Right lobe of liver (tissue), 6 donors: Measurements from ENCODE around the gene MRPS15. TPM values are rescaled to one million over a fixed set of nuclear protein-coding genes. Genes with fewer than 3 reads are reported as not detected.

Experiments
- ATAC-seq, 4 donors: fragments of 200-7000 bp; cut with Tn5 transposase; one replicate each; pipeline ENCODE4 v1.9.1; 2020; ENCODE audit warnings: mild to moderate bottlenecking in 4 of 4, moderate library complexity in 4 of 4
- DNase-seq, 3 donors: peaks; one replicate each; pipeline ENCODE4 v3.0.0-alpha.2; 2020
- H3K27ac ChIP-seq, 3 donors: fragments of 200-600 bp; one replicate each; pipeline ENCODE4 v1.8.0; 2022
- H3K27me3 ChIP-seq, 2 donors: fragments of 200-600 bp; one replicate each; pipeline ENCODE4 v1.8.0; 2022
- H3K36me3 ChIP-seq, 4 donors: fragments of 200-600 bp; sonication (generic) in 1 of 4; one replicate each; pipeline versions ENCODE4 v1.5.1 to v1.8.0; 2017 to 2022; ENCODE audit warnings: control low read depth in 1 of 4
- H3K4me1 ChIP-seq, 4 donors: fragments of 200-600 bp; sonication (generic) in 1 of 4; one replicate each; pipeline versions ENCODE4 v1.5.1 to v1.8.0; 2017 to 2022; ENCODE audit warnings: control low read depth in 1 of 4
- H3K4me3 ChIP-seq, 3 donors: fragments of 200-600 bp; one replicate each; pipeline ENCODE4 v1.8.0; 2022
- H3K9me3 ChIP-seq, 4 donors: fragments of 200-600 bp; sonication (generic) in 1 of 4; one replicate each; pipeline versions ENCODE4 v1.5.1 to v1.8.0; 2017 to 2022; ENCODE audit warnings: control low read depth in 1 of 4
- CTCF ChIP-seq, 4 donors: fragments of 200-600 bp in 3 of 4; fragments of 450-650 bp in 1 of 4; IDR thresholded peaks; one replicate each; pipeline versions ENCODE4 v1.5.1 to v1.8.0; 2016 to 2022; ENCODE audit warnings: antibody characterized with exemption in 4 of 4, mild to moderate bottlenecking in 2 of 4
- POLR2A ChIP-seq: fragments of 450-650 bp; IDR thresholded peaks from one replicate; pipeline ENCODE4 v1.6.1; 2017; ENCODE audit warnings: antibody characterized with exemption, mild to moderate bottlenecking
- WGBS: methylation state at CpG from one replicate; pipeline ENCODE4 v1.1.6; 2018; ENCODE audit warnings: low coverage, low lambda C conversion rate; ENCODE audit not compliant: insufficient coverage; ENCODE audit errors: missing lambda C conversion rate; 5-methylcytosine and 5-hydroxymethylcytosine counted together
- intact Hi-C, 2 donors: fragments of 100-400 bp; cut with DNase I; formaldehyde crosslinking; loops; one replicate each; pipeline versions ENCODE4 v1.11.2 to v1.14.1; 2022
- total RNA-seq, 6 experiments: library from RNA; depleted of rRNA in 2 of 6; stranded (reverse); fragments of >200 nt in 2 of 6; fragmentation: NEBNext Ultra II Directional in 3 of 6; extraction: Animal tissue kit (Norgen Biotek cat#: 25700) in 3 of 6; gene quantifications; one replicate each; pipeline versions ENCODE4 v1.1.0 to v1.2.4, GENCODE V29; 2016 to 2023
- donor health status: DM: no; HTN: yes; CAD: no.
- donor health status: DM: no; HTN: no; CAD: no.
- donor health status: DM: no; HTN: no; CAD: no.
- donor health status: DM: no; HTN: yes; CAD: no.
- donor health status: DM: no; HTN: yes; CAD: no.

Gene MRPS15
- total RNA-seq, 6 experiments from 2014 or later, result 44.9 to 63.6 (median 55.1) TPM

- Histone ChIP-seq H3K4me1 (no peaks in the 10 kb centered on the region), H3K27ac (no peak overlapping the region), H3K9me3 (no peaks in the 10 kb centered on the region), H3K36me3 (no peaks in the 10 kb centered on the region), H3K4me3 (no peak overlapping the region), H3K27me3 (no peaks in the 10 kb centered on the region)
- intact Hi-C loops, result no loop called here
- DNase-seq, result no peak
- no peak for TF ChIP-seq CTCF (IDR thresholded peaks at IDR 0.05)
- TF ChIP-seq POLR2A, result no peak
- no peak for ATAC-seq
- WGBS, result 51% methylated on average over 5 of the region's 5 CpGs
Observed at GRCh38 chr1:36446746-36447145, 17.4 kb downstream of the MRPS15 start.

- H3K27ac ChIP-seq, result no peak overlapping the region
- DNase-seq (no peak), ATAC-seq (no peak)
- no peaks in the 10 kb centered on the region for H3K4me1 ChIP-seq
- H3K27me3 ChIP-seq, result no peaks in the 10 kb centered on the region
- intact Hi-C loops, result no loop called here
- H3K4me3 ChIP-seq, result no peak overlapping the region
- no peaks in the 10 kb centered on the region for H3K36me3 ChIP-seq
- TF ChIP-seq CTCF (IDR thresholded peaks at IDR 0.05) (no peak), POLR2A (no peak)
- no peaks in the 10 kb centered on the region for H3K9me3 ChIP-seq
- 56% methylated on average over 8 of the region's 8 CpGs for WGBS
Observed at GRCh38 chr1:36446271-36446670, 17.9 kb downstream of the MRPS15 start.

- intact Hi-C loops, result no loop called here
- H3K9me3 ChIP-seq, result no peaks in the 10 kb centered on the region
- DNase-seq, result no peak
- TF ChIP-seq CTCF (IDR thresholded peaks at IDR 0.05) (no peak), POLR2A (no peak)
- no peaks in the 10 kb centered on the region for H3K27me3 ChIP-seq
- no peak overlapping the region for H3K27ac ChIP-seq
- WGBS, result 83% methylated on average over 1 of the region's 2 CpGs
- no peaks in the 10 kb centered on the region for H3K36me3 ChIP-seq
- no peaks in the 10 kb centered on the region for H3K4me1 ChIP-seq
- ATAC-seq, result no peak
- H3K4me3 ChIP-seq, result no peak overlapping the region
Observed at GRCh38 chr1:36443297-36443696, 20.9 kb downstream of the MRPS15 start.

GRCh38 chr1:36442337-36442736, 21.8 kb downstream of the MRPS15 start:
- Histone ChIP-seq H3K27ac (no peak overlapping the region), H3K4me1 (no peaks in the 10 kb centered on the region), H3K9me3 (no peaks in the 10 kb centered on the region), H3K27me3 (no peaks in the 10 kb centered on the region), H3K4me3 (no peak overlapping the region), H3K36me3 (no peaks in the 10 kb centered on the region)
- ATAC-seq (no peak), DNase-seq (no peak)
- no peak for TF ChIP-seq POLR2A
- TF ChIP-seq CTCF (IDR thresholded peaks at IDR 0.05), result no peak
- intact Hi-C loops, result no loop called here
- 45% methylated on average over 3 of the region's 3 CpGs for WGBS

- DNase-seq, result no peak
- Histone ChIP-seq H3K4me1 (no peaks in the 10 kb centered on the region), H3K9me3 (no peaks in the 10 kb centered on the region), H3K36me3 (no peaks in the 10 kb centered on the region), H3K27ac (no peak overlapping the region), H3K27me3 (no peaks in the 10 kb centered on the region), H3K4me3 (no peak overlapping the region)
- no peak for ATAC-seq
- intact Hi-C loops, result no loop called here
- TF ChIP-seq CTCF (IDR thresholded peaks at IDR 0.05), result no peak
- no peak for TF ChIP-seq POLR2A
- 92% methylated on average over 3 of the region's 3 CpGs for WGBS
Observed at GRCh38 chr1:36440646-36441045, 23.5 kb downstream of the MRPS15 start.
